Trophoblast cell (in vitro differentiated cells and primary cell): Measurements from ENCODE around the gene OPN4.

Source experiments
- DNase-seq, 2 donors: peaks; one replicate each; pipeline ENCODE4 v3.0.0-alpha.2; 2016
- H2AFZ ChIP-seq: 2 replicates; pipeline ENCODE4 v1.6.1; 2013; ENCODE audit warnings: low read length, moderate library complexity, mild to moderate bottlenecking; ENCODE audit not compliant: insufficient read depth, poor library complexity
- H2AK5ac ChIP-seq: 2 replicates; pipeline ENCODE4 v1.6.1; 2013; ENCODE audit warnings: mild to moderate bottlenecking, low read length
- H2BK120ac ChIP-seq: 2 replicates; pipeline ENCODE4 v1.6.1; 2013; ENCODE audit warnings: low read length, mild to moderate bottlenecking, moderate library complexity; ENCODE audit not compliant: insufficient read depth, poor library complexity
- H2BK12ac ChIP-seq: 2 replicates; pipeline ENCODE4 v1.6.1; 2013; ENCODE audit warnings: mild to moderate bottlenecking, low read length, moderate library complexity
- H2BK5ac ChIP-seq: 2 replicates; pipeline ENCODE4 v1.6.1; 2013; ENCODE audit warnings: low read length, low read depth, moderate library complexity, mild to moderate bottlenecking; ENCODE audit not compliant: poor library complexity
- H3K14ac ChIP-seq: 2 replicates; pipeline ENCODE4 v1.6.1; 2013; ENCODE audit warnings: mild to moderate bottlenecking, low read length
- H3K18ac ChIP-seq: 2 replicates; pipeline ENCODE4 v1.6.1; 2013; ENCODE audit warnings: mild to moderate bottlenecking, low read length
- H3K23ac ChIP-seq: 2 replicates; pipeline ENCODE4 v1.6.1; 2013; ENCODE audit warnings: low read length
- H3K27ac ChIP-seq: 2 replicates; pipeline ENCODE4 v1.5.1; 2013; ENCODE audit warnings: low read depth, mild to moderate bottlenecking, inconsistent platforms, low read length, moderate library complexity
- H3K27me3 ChIP-seq: 2 replicates; pipeline ENCODE4 v1.6.1; 2013; ENCODE audit warnings: inconsistent platforms, mild to moderate bottlenecking, low read length, moderate library complexity; ENCODE audit not compliant: insufficient read depth
- H3K36me3 ChIP-seq, 2 experiments: 1 replicate in 1 of 2; 2 replicates in 1 of 2; pipeline ENCODE4 v1.6.1; 2013; ENCODE audit warnings: low read length in 2 of 2, mild to moderate bottlenecking in 2 of 2, moderate library complexity in 1 of 2; ENCODE audit not compliant: insufficient read depth in 2 of 2, control insufficient read depth in 1 of 2
- H3K4ac ChIP-seq: 2 replicates; pipeline ENCODE4 v1.6.1; 2013; ENCODE audit warnings: low read depth, mild to moderate bottlenecking, low read length, moderate library complexity
- H3K4me1 ChIP-seq, 2 experiments: 1 replicate in 1 of 2; 2 replicates in 1 of 2; pipeline ENCODE4 v1.6.1; 2013; ENCODE audit warnings: low read length in 2 of 2, mild to moderate bottlenecking in 2 of 2, moderate library complexity in 1 of 2; ENCODE audit not compliant: insufficient read depth in 2 of 2, control insufficient read depth in 1 of 2
- H3K4me2 ChIP-seq: 2 replicates; pipeline ENCODE4 v1.6.1; 2013; ENCODE audit warnings: inconsistent platforms, mild to moderate bottlenecking, low read length, moderate library complexity
- H3K4me3 ChIP-seq: 2 replicates; pipeline ENCODE4 v1.5.1; 2013; ENCODE audit warnings: mild to moderate bottlenecking, low read depth, low read length, inconsistent platforms
- H3K79me1 ChIP-seq: one replicate; pipeline ENCODE4 v1.6.1; 2013; ENCODE audit warnings: low read length
- H3K79me2 ChIP-seq: 2 replicates; pipeline ENCODE4 v1.6.1; 2013; ENCODE audit warnings: low read length, mild to moderate bottlenecking; ENCODE audit not compliant: control insufficient read depth, insufficient read depth, poor library complexity
- H3K9ac ChIP-seq: 2 replicates; pipeline ENCODE4 v1.6.1; 2013; ENCODE audit warnings: mild to moderate bottlenecking, low read length
- H3K9me3 ChIP-seq: 2 replicates; pipeline ENCODE4 v1.6.1; 2013; ENCODE audit warnings: low read depth, mild to moderate bottlenecking, control low read depth, inconsistent platforms, low read length; ENCODE audit not compliant: insufficient read depth
- H4K12ac ChIP-seq: 2 replicates; pipeline ENCODE4 v1.6.1; 2013; ENCODE audit warnings: low read depth, mild to moderate bottlenecking, low read length, moderate library complexity
- H4K8ac ChIP-seq: 2 replicates; pipeline ENCODE4 v1.6.1; 2013; ENCODE audit warnings: low read depth, mild to moderate bottlenecking, low read length, moderate library complexity
- H4K91ac ChIP-seq: one replicate; pipeline ENCODE4 v1.6.1; 2013; ENCODE audit warnings: low read depth, mild to moderate bottlenecking, low read length, moderate library complexity
- WGBS: extraction: QIAGEN DNeasy Blood & Tissue Kit; methylation state at CpG from one replicate; pipeline ENCODE4 v1.1.7; 2013; ENCODE audit warnings: missing lambda C conversion rate; ENCODE audit not compliant: insufficient read length, insufficient coverage; ENCODE audit errors: extremely low coverage; 5-methylcytosine and 5-hydroxymethylcytosine counted together

OPN4 gene

GRCh38 chr10:86705139-86705538 is 50.8 kb downstream of the OPN4 start:
- Histone ChIP-seq H2AK5ac (no peak overlapping the region), H4K91ac (no peak overlapping the region), H2BK12ac (no peak overlapping the region), H3K18ac (no peak overlapping the region), H3K79me2 (no peaks in the 10 kb centered on the region), H3K23ac (no peak overlapping the region), H3K9ac (no peak overlapping the region), H3K4me3 (no peak overlapping the region), H3K4me2 (no peak overlapping the region), H4K12ac (no peak overlapping the region), H3K79me1 (no peaks in the 10 kb centered on the region), H2BK120ac (no peak overlapping the region), H2BK5ac (no peak overlapping the region), H3K14ac (no peak overlapping the region), H3K4me1 (no peaks in the 10 kb centered on the region), H4K8ac (no peak overlapping the region), H3K4ac (no peak overlapping the region), H3K27me3 (no peaks in the 10 kb centered on the region), H2AFZ (no peak overlapping the region), H3K36me3 (no peaks in the 10 kb centered on the region), H3K9me3 (peaks cover 4% of the 10 kb centered on the region), H3K27ac (no peak overlapping the region)
- DNase-seq, result no peak
- no CpG with 5 or more reads among the region's 1 CpG for WGBS

- Histone ChIP-seq H3K9me3 (peaks cover 4% of the 10 kb centered on the region), H3K14ac (no peak overlapping the region), H3K4me1 (peaks cover 3 to 4% of the 10 kb centered on the region in 2 experiments), H3K36me3 (no peaks in the 10 kb centered on the region), H3K4me3 (no peak overlapping the region), H2BK12ac (no peak overlapping the region), H4K91ac (no peak overlapping the region), H2BK120ac (no peak overlapping the region), H3K79me2 (peaks cover 3% of the 10 kb centered on the region), H4K12ac (no peak overlapping the region), H2BK5ac (no peak overlapping the region), H4K8ac (no peak overlapping the region), H3K27me3 (no peaks in the 10 kb centered on the region), H3K4ac (no peak overlapping the region), H3K9ac (no peak overlapping the region), H3K27ac (no peak overlapping the region), H2AK5ac (no peak overlapping the region), H2AFZ (no peak overlapping the region), H3K79me1 (peaks cover 4% of the 10 kb centered on the region), H3K18ac (no peak overlapping the region), H3K4me2 (no peak overlapping the region), H3K23ac (no peak overlapping the region)
- DNase-seq, result no peak
- WGBS, result no CpG with 5 or more reads among the region's 2 CpGs
These were observed 51.6 kb downstream of the OPN4 start for GRCh38 chr10:86705905-86706304.

- H2AK5ac ChIP-seq, result no peak overlapping the region
- no peak overlapping the region for H3K18ac ChIP-seq
- no peak overlapping the region for H3K27ac ChIP-seq
- whole genome bisulfite sequencing, result no CpG with 5 or more reads among the region's 12 CpGs
- no peak overlapping the region for H4K91ac ChIP-seq
- no peak overlapping the region for H4K8ac ChIP-seq
- no peak overlapping the region for H2BK12ac ChIP-seq
- no peak overlapping the region for H3K9ac ChIP-seq
- H3K36me3 ChIP-seq, result no peaks in the 10 kb centered on the region
- H3K9me3 ChIP-seq, result peaks cover 4% of the 10 kb centered on the region
- H2AFZ ChIP-seq, result no peak overlapping the region
- H3K4me1 ChIP-seq, result peaks cover 3 to 4% of the 10 kb centered on the region in 2 experiments
- H3K27me3 ChIP-seq, result no peaks in the 10 kb centered on the region
- no peak overlapping the region for H3K4me3 ChIP-seq
- H3K23ac ChIP-seq, result no peak overlapping the region
- H3K4me2 ChIP-seq, result no peak overlapping the region
- H2BK120ac ChIP-seq, result no peak overlapping the region
- H3K14ac ChIP-seq, result no peak overlapping the region
- no peak overlapping the region for H3K4ac ChIP-seq
- no peak for DNase-seq
- peaks cover 5% of the 10 kb centered on the region for H3K79me2 ChIP-seq
- no peak overlapping the region for H2BK5ac ChIP-seq
- peaks cover 7% of the 10 kb centered on the region for H3K79me1 ChIP-seq
- no peak overlapping the region for H4K12ac ChIP-seq
These were observed 52.1 kb downstream of the OPN4 start for GRCh38 chr10:86706401-86706841.

- DNase-seq, result no peak
- no peak overlapping the region for H3K9ac ChIP-seq
- H3K4me3 ChIP-seq, result no peak overlapping the region
- H4K91ac ChIP-seq, result no peak overlapping the region
- no peak overlapping the region for H4K8ac ChIP-seq
- H2AK5ac ChIP-seq, result no peak overlapping the region
- H4K12ac ChIP-seq, result no peak overlapping the region
- no peak overlapping the region for H3K14ac ChIP-seq
- no peaks in the 10 kb centered on the region for H3K36me3 ChIP-seq
- H3K27me3 ChIP-seq, result no peaks in the 10 kb centered on the region
- peaks cover 4% of the 10 kb centered on the region for H3K9me3 ChIP-seq
- H3K79me1 ChIP-seq, result peaks cover 11% of the 10 kb centered on the region
- no peak overlapping the region for H3K4me2 ChIP-seq
- no peak overlapping the region for H2BK5ac ChIP-seq
- H3K27ac ChIP-seq, result no peak overlapping the region
- no peak overlapping the region for H2BK120ac ChIP-seq
- no peak overlapping the region for H3K23ac ChIP-seq
- H3K4ac ChIP-seq, result no peak overlapping the region
- H3K79me2 ChIP-seq, result peaks cover 7% of the 10 kb centered on the region
- WGBS, result no CpG with 5 or more reads among the region's 1 CpG
- no peak overlapping the region for H3K18ac ChIP-seq
- H2AFZ ChIP-seq, result no peak overlapping the region
- peaks cover 4 to 6% of the 10 kb centered on the region in 2 experiments for H3K4me1 ChIP-seq
- no peak overlapping the region for H2BK12ac ChIP-seq
These were observed 52.6 kb downstream of the OPN4 start for GRCh38 chr10:86706977-86707376.
